ENCODE results near the gene PLEKHJ1.

PLEKHJ1 gene

GRCh38 chr19:2223391-2223790, 12.7 kb downstream of the PLEKHJ1 start:
- no peak for DNase-seq
- Mint-ChIP-seq H3K4me3 (no peak overlapping the region), H3K36me3 (ENCODE audit: insufficient read depth) (peaks cover 20% of the 10 kb centered on the region), H3K27me3 (no peaks in the 10 kb centered on the region), H3K4me1 (ENCODE audit: low read depth in 2 of 2) (peaks cover 6 to 7% of the 10 kb centered on the region in 2 donors), H3K9me3 (no peaks in the 10 kb centered on the region), H3K27ac (peak overlapping the region; percentile 91 to 97)
- ATAC-seq (replicated peaks): no peak

- H3K4me1 Mint-ChIP-seq (ENCODE audit: low read depth in 2 of 2): peaks cover 6 to 7% of the 10 kb centered on the region in 2 donors
- peaks cover 20% of the 10 kb centered on the region for H3K36me3 Mint-ChIP-seq (ENCODE audit: insufficient read depth)
- no peak overlapping the region for H3K4me3 Mint-ChIP-seq
- H3K27ac Mint-ChIP-seq: no peak overlapping the region
- H3K9me3 Mint-ChIP-seq: no peaks in the 10 kb centered on the region
- no peaks in the 10 kb centered on the region for H3K27me3 Mint-ChIP-seq
- DNase-seq (no peak), ATAC-seq (replicated peaks) (no peak)
These were observed 14.2 kb downstream of the PLEKHJ1 start for GRCh38 chr19:2221918-2222317.

- ATAC-seq (replicated peaks): no peak
- Mint-ChIP-seq H3K36me3 (ENCODE audit: insufficient read depth) (peaks cover 20% of the 10 kb centered on the region), H3K4me3 (no peak overlapping the region), H3K27me3 (no peaks in the 10 kb centered on the region), H3K27ac (peak overlapping the region; percentile 49 to 75), H3K9me3 (no peaks in the 10 kb centered on the region), H3K4me1 (ENCODE audit: low read depth in 2 of 2) (peaks cover 6 to 7% of the 10 kb centered on the region in 2 donors)
- no peak for DNase-seq
These were observed 14.8 kb downstream of the PLEKHJ1 start for GRCh38 chr19:2221250-2221831.

- Mint-ChIP-seq H3K27ac (no peak overlapping the region), H3K4me3 (no peak overlapping the region), H3K9me3 (no peaks in the 10 kb centered on the region), H3K36me3 (ENCODE audit: insufficient read depth) (peaks cover 25% of the 10 kb centered on the region), H3K4me1 (ENCODE audit: low read depth in 2 of 2) (peaks cover 6 to 7% of the 10 kb centered on the region in 2 donors), H3K27me3 (no peaks in the 10 kb centered on the region)
- DNase-seq (no peak), ATAC-seq (replicated peaks) (no peak)
These were observed 16.4 kb downstream of the PLEKHJ1 start for GRCh38 chr19:2219726-2220125.

- Mint-ChIP-seq H3K27ac (no peak overlapping the region), H3K4me3 (no peak overlapping the region), H3K4me1 (ENCODE audit: low read depth in 2 of 2) (no peaks in the 10 kb centered on the region), H3K36me3 (ENCODE audit: insufficient read depth) (peaks cover 20% of the 10 kb centered on the region), H3K27me3 (no peaks in the 10 kb centered on the region), H3K9me3 (no peaks in the 10 kb centered on the region)
- ATAC-seq (replicated peaks) (no peak), DNase-seq (no peak)
These were observed 18.5 kb downstream of the PLEKHJ1 start for GRCh38 chr19:2217591-2217990.

GRCh38 chr19:2216361-2217225, 19.5 kb downstream of the PLEKHJ1 start:
- Mint-ChIP-seq H3K4me1 (ENCODE audit: low read depth in 2 of 2) (no peaks in the 10 kb centered on the region), H3K36me3 (ENCODE audit: insufficient read depth) (peaks cover 25% of the 10 kb centered on the region), H3K9me3 (no peaks in the 10 kb centered on the region), H3K27me3 (no peaks in the 10 kb centered on the region), H3K27ac (peak overlapping the region in 1 of 2 donors; percentile 83), H3K4me3 (no peak overlapping the region)
- ATAC-seq (replicated peaks) (no peak), DNase-seq (no peak)

- no peak for ATAC-seq (replicated peaks)
- Mint-ChIP-seq H3K27ac (peak overlapping the region in 1 of 2 donors; percentile 83), H3K27me3 (no peaks in the 10 kb centered on the region), H3K9me3 (no peaks in the 10 kb centered on the region), H3K36me3 (ENCODE audit: insufficient read depth) (peaks cover 27% of the 10 kb centered on the region), H3K4me1 (ENCODE audit: low read depth in 2 of 2) (no peaks in the 10 kb centered on the region), H3K4me3 (no peak overlapping the region)
- no peak for DNase-seq
These were observed 20.8 kb downstream of the PLEKHJ1 start for GRCh38 chr19:2215281-2215751.

GRCh38 chr19:2214251-2214650, 21.9 kb downstream of the PLEKHJ1 start:
- Mint-ChIP-seq H3K27ac (no peak overlapping the region), H3K9me3 (no peaks in the 10 kb centered on the region), H3K4me1 (ENCODE audit: low read depth in 2 of 2) (no peaks in the 10 kb centered on the region), H3K27me3 (no peaks in the 10 kb centered on the region), H3K4me3 (no peak overlapping the region), H3K36me3 (ENCODE audit: insufficient read depth) (peaks cover 25% of the 10 kb centered on the region)
- ATAC-seq (replicated peaks): no peak
- DNase-seq: no peak

- Mint-ChIP-seq H3K9me3 (no peaks in the 10 kb centered on the region), H3K27me3 (no peaks in the 10 kb centered on the region)
These were observed 22.3 kb downstream of the PLEKHJ1 start for GRCh38 chr19:2213799-2214198.

GRCh38 chr19:2212861-2213711, 23.0 kb downstream of the PLEKHJ1 start:
- no peaks in the 10 kb centered on the region for H3K4me1 Mint-ChIP-seq (ENCODE audit: low read depth in 2 of 2)
- ATAC-seq (replicated peaks): no peak
- H3K27me3 Mint-ChIP-seq: no peaks in the 10 kb centered on the region
- no peaks in the 10 kb centered on the region for H3K9me3 Mint-ChIP-seq
- no peak overlapping the region for H3K4me3 Mint-ChIP-seq
- no peak for DNase-seq
- no peak overlapping the region for H3K27ac Mint-ChIP-seq
- peaks cover 25% of the 10 kb centered on the region for H3K36me3 Mint-ChIP-seq (ENCODE audit: insufficient read depth)

More at GRCh38 chr19:2213799-2214198, 22.3 kb downstream of the PLEKHJ1 start:
- Mint-ChIP-seq H3K4me3 (no peak overlapping the region), H3K27ac (no peak overlapping the region), H3K36me3 (ENCODE audit: insufficient read depth) (peaks cover 25% of the 10 kb centered on the region), H3K4me1 (ENCODE audit: low read depth in 2 of 2) (no peaks in the 10 kb centered on the region)
- ATAC-seq (replicated peaks) (no peak), DNase-seq (no peak)

- Mint-ChIP-seq H3K9me3 (no peaks in the 10 kb centered on the region), H3K4me3 (no peak overlapping the region), H3K27ac (no peak overlapping the region), H3K4me1 (ENCODE audit: low read depth in 2 of 2) (no peaks in the 10 kb centered on the region), H3K36me3 (ENCODE audit: insufficient read depth) (peaks cover 28% of the 10 kb centered on the region), H3K27me3 (no peaks in the 10 kb centered on the region)
- DNase-seq: no peak
- ATAC-seq (replicated peaks): no peak
These were observed 25.0 kb downstream of the PLEKHJ1 start for GRCh38 chr19:2210987-2211740.

GRCh38 chr19:2210206-2210605, 25.9 kb downstream of the PLEKHJ1 start:
- DNase-seq (no peak), ATAC-seq (replicated peaks) (no peak)
- no peaks in the 10 kb centered on the region for H3K9me3 Mint-ChIP-seq
- no peaks in the 10 kb centered on the region for H3K27me3 Mint-ChIP-seq
- no peak overlapping the region for H3K27ac Mint-ChIP-seq
- peaks cover 18% of the 10 kb centered on the region for H3K36me3 Mint-ChIP-seq (ENCODE audit: insufficient read depth)
- no peaks in the 10 kb centered on the region for H3K4me1 Mint-ChIP-seq (ENCODE audit: low read depth in 2 of 2)
- H3K4me3 Mint-ChIP-seq: no peak overlapping the region

- ATAC-seq (replicated peaks) (no peak), DNase-seq (no peak)
- Mint-ChIP-seq H3K4me3 (no peak overlapping the region), H3K27ac (no peak overlapping the region), H3K36me3 (ENCODE audit: insufficient read depth) (peaks cover 15% of the 10 kb centered on the region), H3K9me3 (no peaks in the 10 kb centered on the region), H3K27me3 (no peaks in the 10 kb centered on the region), H3K4me1 (ENCODE audit: low read depth in 2 of 2) (no peaks in the 10 kb centered on the region)
These were observed 26.7 kb downstream of the PLEKHJ1 start for GRCh38 chr19:2209408-2209807.

Data from effector memory CD8-positive, alpha-beta T cell (primary cell).